NCI-H748 (cell line): ENCODE results near the gene POP7.
"Not testable (repeated sequence)": the region's sequence is repeated elsewhere in the genome, so short reads cannot be mapped to it uniquely, and the experiment has no call there.

Experiments
- DNase-seq: peaks from one replicate; lab custom pipeline; 2025; ENCODE audit not compliant: unreplicated experiment; lab: John Stamatoyannopoulos, UW

Gene POP7

DNA sequence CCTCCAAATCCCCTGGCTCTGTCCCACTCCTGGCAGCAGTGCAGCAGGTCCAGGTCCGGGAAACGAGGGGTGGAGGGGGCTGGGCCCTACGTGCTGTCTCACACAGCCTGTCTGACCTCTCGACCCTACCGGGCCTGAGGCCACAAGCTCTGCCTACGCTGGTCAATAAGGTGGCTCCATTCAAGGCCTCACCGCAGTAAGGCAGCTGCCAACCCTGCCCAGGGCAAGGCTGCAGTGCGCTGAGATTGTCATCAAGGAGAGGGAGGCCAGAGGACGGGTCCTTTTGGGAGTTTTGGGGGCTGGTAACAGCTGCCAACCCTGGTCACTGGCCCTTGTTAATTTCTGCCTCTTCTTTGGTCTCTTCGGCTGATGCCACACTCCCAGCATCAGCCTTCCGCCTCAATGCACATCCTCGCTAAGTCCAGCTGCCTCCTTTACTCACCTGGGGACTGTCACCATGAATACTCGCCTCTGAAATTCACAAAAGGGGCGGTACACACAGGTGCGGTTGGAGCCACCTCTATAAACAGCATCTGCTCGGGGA, 17.9 kb downstream of the POP7 start:
- no peak for DNase-seq

- DNase-seq, result not testable (repeated sequence)
Measured at GRCh38 chr7:100724364-100724763, 18.4 kb downstream of the POP7 start.

GRCh38 chr7:100726996-100727761, 21.3 kb downstream of the POP7 start:
- no peak for DNase-seq

- DNase-seq, result no peak
Measured at GRCh38 chr7:100728196-100728595, 22.3 kb downstream of the POP7 start.

GRCh38 chr7:100730136-100730800, 24.3 kb downstream of the POP7 start:
- DNase-seq, result no peak

GRCh38 chr7:100731937-100732636, 26.2 kb downstream of the POP7 start:
- no peak for DNase-seq

GRCh38 chr7:100735730-100736129, 29.8 kb downstream of the POP7 start:
- DNase-seq, result no peak

DNA sequence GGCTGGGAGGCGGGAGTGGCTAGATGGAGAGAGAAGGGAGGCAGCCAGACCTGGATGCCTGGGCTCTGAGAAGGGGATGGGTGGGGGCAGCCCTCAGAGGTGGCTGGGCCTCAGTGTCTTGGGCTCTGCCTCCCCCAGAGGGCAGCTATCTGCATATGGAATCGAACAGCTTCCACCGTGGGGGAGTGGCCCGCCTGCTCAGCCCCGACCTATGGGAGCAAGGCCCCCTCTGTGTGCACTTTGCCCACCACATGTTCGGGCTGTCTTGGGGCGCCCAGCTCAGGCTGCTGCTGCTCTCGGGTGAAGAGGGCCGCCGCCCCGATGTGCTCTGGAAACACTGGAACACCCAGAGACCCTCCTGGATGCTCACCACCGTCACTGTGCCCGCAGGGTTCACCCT, 30.8 kb downstream of the POP7 start:
- DNase-seq, result no peak

DNA sequence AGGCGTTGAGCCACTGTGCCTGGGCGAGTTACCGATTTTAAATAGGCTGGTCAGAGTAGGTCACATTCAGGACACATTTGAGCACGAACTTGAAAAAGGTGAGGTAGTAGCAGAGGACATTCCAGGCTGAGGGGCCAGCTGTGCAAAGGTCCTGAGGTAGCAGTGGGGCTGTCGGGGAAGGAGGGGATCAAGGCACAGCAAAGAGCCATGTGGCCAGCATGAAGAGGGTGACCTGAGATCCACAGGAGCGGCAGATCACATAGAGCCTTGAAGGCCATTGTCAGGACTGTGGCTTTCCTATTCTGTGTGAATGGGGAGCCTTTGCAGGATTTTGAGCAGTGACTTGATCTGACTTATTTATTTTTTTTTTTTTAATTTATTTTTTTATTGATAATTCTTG, 34.0 kb downstream of the POP7 start:
- no peak for DNase-seq

DNA sequence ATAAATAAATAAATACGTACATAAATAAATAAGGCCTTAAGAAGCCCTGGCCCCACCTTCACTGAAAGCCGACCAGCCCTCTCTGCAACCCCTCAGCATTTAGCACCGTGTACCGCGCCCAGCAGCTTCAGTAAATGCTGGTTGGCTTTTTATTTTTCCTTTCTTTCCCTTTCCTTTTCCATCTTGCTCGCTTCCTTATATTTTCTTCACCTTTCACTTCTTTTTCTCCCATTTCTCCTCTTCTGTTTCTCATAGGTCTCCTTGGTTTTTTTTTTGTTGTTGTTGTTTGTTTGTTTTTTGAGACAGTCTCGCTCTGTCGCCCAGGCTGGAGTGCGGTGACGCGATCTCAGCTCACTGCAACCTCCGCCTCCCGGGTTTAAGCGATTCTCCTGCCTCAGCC, 38.7 kb downstream of the POP7 start:
- no peak for DNase-seq

DNA sequence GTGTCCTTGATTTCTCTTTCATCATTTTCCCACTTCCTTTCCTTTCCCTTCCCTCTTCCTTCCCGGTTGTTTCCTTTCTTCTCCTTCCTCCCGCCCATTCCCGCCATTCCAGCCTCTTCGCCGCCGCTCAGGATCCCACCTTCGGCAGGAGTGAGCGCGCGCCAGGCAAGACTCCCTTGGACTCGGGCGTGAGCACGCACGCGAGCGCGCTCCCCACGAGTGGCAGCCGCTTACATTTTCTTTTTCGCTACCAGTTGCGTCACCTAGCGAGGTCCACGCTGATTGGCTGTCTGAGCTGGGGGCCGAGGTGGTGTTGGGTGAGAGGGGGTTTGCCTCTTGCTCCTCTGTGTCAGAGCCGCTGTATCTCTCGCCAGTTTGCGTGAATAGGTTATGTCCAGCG, 39.3 kb downstream of the POP7 start:
- no peak for DNase-seq

GRCh38 chr7:100752994-100753393, 47.1 kb downstream of the POP7 start:
- no peak for DNase-seq

GRCh38 chr7:100753750-100754149, 47.8 kb downstream of the POP7 start:
- DNase-seq, result no peak
